CD8-positive, alpha-beta memory T cell (primary cell): ENCODE measurements around the gene PTPRM. TPM values are rescaled to one million over a fixed set of nuclear protein-coding genes. Genes with fewer than 3 reads are reported as not detected.

Experiments used
- CTCF ChIA-PET: fragments of 350-600 bp; sonication (Branson Sonifier 250); formaldehyde crosslinking; loops from one replicate; lab custom pipeline; 2021; ENCODE audit warnings: antibody characterized with exemption; lab: Charles Lee
- POLR2A ChIA-PET: fragments of 350-600 bp; sonication (Branson Sonifier 250); formaldehyde crosslinking; loops from one replicate; lab custom pipeline; 2021; ENCODE audit warnings: antibody characterized with exemption; lab: Charles Lee
- DNase-seq, 5 donors: peaks; one replicate each; pipeline versions ENCODE4 v3.0.0 to v3.0.0-alpha.2; 2020 to 2022; ENCODE audit warnings: mixed read lengths in 1 of 5
- H3K27ac ChIP-seq: one replicate; pipeline ENCODE4 v1.7.0; 2013; ENCODE audit warnings: low read depth, mild to moderate bottlenecking, low read length, moderate library complexity
- H3K27me3 ChIP-seq: 2 replicates; pipeline ENCODE4 v1.7.0; 2013; ENCODE audit warnings: low read length, mild to moderate bottlenecking; ENCODE audit not compliant: insufficient read depth, poor library complexity, severe bottlenecking
- H3K36me3 ChIP-seq: 2 replicates; pipeline ENCODE4 v1.7.0; 2013; ENCODE audit warnings: mild to moderate bottlenecking, low read length, moderate library complexity; ENCODE audit not compliant: insufficient read depth
- H3K4me1 ChIP-seq: 2 replicates; pipeline ENCODE4 v1.7.0; 2013; ENCODE audit warnings: mild to moderate bottlenecking, low read length, moderate library complexity; ENCODE audit not compliant: insufficient read depth
- H3K4me3 ChIP-seq: 2 replicates; pipeline ENCODE4 v1.7.0; 2013; ENCODE audit warnings: mild to moderate bottlenecking, low read length
- H3K9me3 ChIP-seq: 2 replicates; pipeline ENCODE4 v1.7.0; 2013; ENCODE audit warnings: mild to moderate bottlenecking, low read length
- H3K27ac Mint-ChIP-seq, 8 donors: one replicate each; pipeline ENCODE4 v1.8.0; 2020 to 2021; ENCODE audit warnings: mixed read lengths in 8 of 8, mild to moderate bottlenecking in 6 of 8, inconsistent platforms in 3 of 8, moderate library complexity in 3 of 8
- H3K27me3 Mint-ChIP-seq, 2 donors: one replicate each; pipeline ENCODE4 v1.8.0; 2020 to 2021; ENCODE audit warnings: mixed read lengths in 2 of 2, mild to moderate bottlenecking in 1 of 2, moderate library complexity in 1 of 2
- H3K36me3 Mint-ChIP-seq, 3 donors: one replicate each; pipeline ENCODE4 v1.8.0; 2020 to 2021; ENCODE audit warnings: mixed read lengths in 3 of 3, inconsistent platforms in 1 of 3, mild to moderate bottlenecking in 1 of 3
- H3K4me1 Mint-ChIP-seq, 3 donors: one replicate each; pipeline ENCODE4 v1.8.0; 2020 to 2021; ENCODE audit warnings: mixed read lengths in 3 of 3, inconsistent platforms in 1 of 3, mild to moderate bottlenecking in 1 of 3
- H3K4me3 Mint-ChIP-seq, 7 donors: one replicate each; pipeline ENCODE4 v1.8.0; 2020 to 2021; ENCODE audit warnings: mixed read lengths in 7 of 7, mild to moderate bottlenecking in 6 of 7, moderate library complexity in 4 of 7, inconsistent platforms in 2 of 7
- H3K9me3 Mint-ChIP-seq, 5 donors: one replicate each; pipeline ENCODE4 v1.8.0; 2020 to 2022; ENCODE audit warnings: mixed read lengths in 5 of 5, mild to moderate bottlenecking in 3 of 5, moderate library complexity in 2 of 5, inconsistent platforms in 1 of 5
- polyA plus RNA-seq: library from polyadenylated mRNA; unstranded; fragments of 300-500 nt; fragmentation: Illumina TruSeq; gene quantifications from one replicate; pipeline ENCODE4 v1.2.3, GENCODE V29; 2021
- total RNA-seq, 2 experiments: library from RNA; stranded (reverse); gene quantifications; one replicate each; pipeline ENCODE4 v1.2.3, GENCODE V29; 2021

The PTPRM gene
- total and polyA plus RNA-seq, 3 experiments from 2014 or later, result 3.9 to 7.4 (median 5.3) TPM

DNA sequence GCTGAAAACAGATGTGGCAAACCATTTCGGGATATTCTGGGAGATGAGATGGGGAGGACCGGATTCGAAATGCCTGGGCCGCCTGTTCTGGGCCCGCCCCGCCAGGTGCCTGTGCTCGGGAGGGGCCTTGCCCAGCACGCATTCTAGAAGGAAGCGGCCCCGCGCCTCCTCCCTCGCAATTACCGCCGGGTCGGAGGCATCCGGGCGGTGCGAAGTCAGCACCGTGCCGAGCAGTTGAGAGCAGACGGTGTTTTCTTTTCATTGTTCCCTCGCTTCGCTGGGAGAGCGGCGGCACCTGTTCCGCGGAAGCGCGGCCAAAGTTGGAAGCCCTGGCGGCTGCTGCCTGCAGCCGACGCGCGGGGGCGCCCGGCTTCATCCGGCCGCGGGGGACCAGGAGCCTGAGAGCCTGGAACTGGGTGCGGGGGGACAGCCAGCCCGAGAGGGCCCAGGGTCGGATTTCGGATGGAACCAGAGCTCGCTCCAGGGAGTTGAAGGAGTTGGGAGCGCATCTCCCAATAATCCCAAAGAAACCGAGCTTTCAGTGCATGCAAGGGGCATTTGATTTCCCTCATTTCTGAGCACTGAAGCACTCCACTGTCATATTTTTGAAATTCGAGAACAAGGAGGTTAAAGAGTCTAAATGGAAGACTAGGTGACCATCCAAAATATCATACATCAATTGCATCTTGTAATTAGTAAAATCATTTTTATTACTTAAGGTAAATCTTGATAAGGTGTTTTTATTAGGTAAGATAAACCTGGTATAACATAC, 800.3 kb downstream of the PTPRM start:
- Mint-ChIP-seq H3K27me3 (peaks cover 18 to 19% of the 10 kb centered on the region in 2 donors), H3K9me3 (no peaks in the 10 kb centered on the region), H3K27ac (no peak overlapping the region), H3K36me3 (no peaks in the 10 kb centered on the region), H3K4me3 (peak overlapping the region in 6 of 7 donors; percentile 32 to 83 (median 58)), H3K4me1 (peaks cover 0 to 4% (median 0%) of the 10 kb centered on the region in 3 donors)
- no peaks in the 10 kb centered on the region for H3K27me3 ChIP-seq
- H3K36me3 ChIP-seq, result no peaks in the 10 kb centered on the region
- POLR2A ChIA-PET, result no interaction called here
- no peaks in the 10 kb centered on the region for H3K9me3 ChIP-seq
- H3K4me1 ChIP-seq, result no peaks in the 10 kb centered on the region
- DNase-seq, result peak in 1 of 5 donors; percentile 2
- no peak overlapping the region for H3K4me3 ChIP-seq
- H3K27ac ChIP-seq, result no peak overlapping the region
- CTCF ChIA-PET, result no interaction called here

- H3K9me3 Mint-ChIP-seq, result no peaks in the 10 kb centered on the region
- no peak overlapping the region for H3K27ac ChIP-seq
- H3K4me3 ChIP-seq, result no peak overlapping the region
- no peaks in the 10 kb centered on the region for H3K36me3 ChIP-seq
- H3K36me3 Mint-ChIP-seq, result no peaks in the 10 kb centered on the region
- DNase-seq, result no peak
- POLR2A ChIA-PET, result no interaction called here
- no peaks in the 10 kb centered on the region for H3K9me3 ChIP-seq
- H3K27me3 ChIP-seq, result no peaks in the 10 kb centered on the region
- peak overlapping the region in 1 of 8 donors; percentile 72 for H3K27ac Mint-ChIP-seq
- CTCF ChIA-PET, result no interaction called here
- peaks cover 0 to 4% (median 0%) of the 10 kb centered on the region in 3 donors for H3K4me1 Mint-ChIP-seq
- no peaks in the 10 kb centered on the region for H3K4me1 ChIP-seq
- H3K27me3 Mint-ChIP-seq, result peaks cover 18 to 19% of the 10 kb centered on the region in 2 donors
- H3K4me3 Mint-ChIP-seq, result no peak overlapping the region
Measured at GRCh38 chr18:8368512-8369217, 801.5 kb downstream of the PTPRM start.

- no peak for DNase-seq
- peaks cover 0 to 1% of the 10 kb centered on the region in 2 donors for H3K27me3 Mint-ChIP-seq
- no peaks in the 10 kb centered on the region for H3K27me3 ChIP-seq
- peaks cover 0 to 1% (median 0%) of the 10 kb centered on the region in 3 donors for H3K36me3 Mint-ChIP-seq
- CTCF ChIA-PET, result no interaction called here
- no peak overlapping the region for H3K27ac Mint-ChIP-seq
- H3K4me3 ChIP-seq, result no peak overlapping the region
- H3K27ac ChIP-seq, result no peak overlapping the region
- no peaks in the 10 kb centered on the region for H3K36me3 ChIP-seq
- H3K4me3 Mint-ChIP-seq, result no peak overlapping the region
- POLR2A ChIA-PET, result no interaction called here
- no peaks in the 10 kb centered on the region for H3K9me3 ChIP-seq
- H3K4me1 ChIP-seq, result no peaks in the 10 kb centered on the region
- H3K4me1 Mint-ChIP-seq, result no peaks in the 10 kb centered on the region
- H3K9me3 Mint-ChIP-seq, result no peaks in the 10 kb centered on the region
Measured at GRCh38 chr18:8373486-8373885, 806.4 kb downstream of the PTPRM start.

- Mint-ChIP-seq H3K9me3 (no peaks in the 10 kb centered on the region), H3K36me3 (peaks cover 0 to 2% (median 1%) of the 10 kb centered on the region in 3 donors), H3K27me3 (no peaks in the 10 kb centered on the region), H3K4me1 (no peaks in the 10 kb centered on the region), H3K27ac (no peak overlapping the region), H3K4me3 (no peak overlapping the region)
- H3K27ac ChIP-seq, result no peak overlapping the region
- no peaks in the 10 kb centered on the region for H3K4me1 ChIP-seq
- ChIA-PET POLR2A (no interaction called here), CTCF (no interaction called here)
- H3K36me3 ChIP-seq, result no peaks in the 10 kb centered on the region
- H3K9me3 ChIP-seq, result no peaks in the 10 kb centered on the region
- no peak overlapping the region for H3K4me3 ChIP-seq
- DNase-seq, result no peak
- no peaks in the 10 kb centered on the region for H3K27me3 ChIP-seq
Measured at GRCh38 chr18:8374676-8375075, 807.6 kb downstream of the PTPRM start.

- no peaks in the 10 kb centered on the region for H3K27me3 Mint-ChIP-seq
- H3K4me1 Mint-ChIP-seq, result no peaks in the 10 kb centered on the region
- no peaks in the 10 kb centered on the region for H3K9me3 Mint-ChIP-seq
- H3K27ac Mint-ChIP-seq, result no peak overlapping the region
- DNase-seq, result no peak
- H3K27me3 ChIP-seq, result no peaks in the 10 kb centered on the region
- H3K27ac ChIP-seq, result no peak overlapping the region
- H3K4me3 Mint-ChIP-seq, result no peak overlapping the region
- CTCF ChIA-PET, result no interaction called here
- H3K36me3 ChIP-seq, result no peaks in the 10 kb centered on the region
- no peaks in the 10 kb centered on the region for H3K4me1 ChIP-seq
- peaks cover 0 to 2% (median 1%) of the 10 kb centered on the region in 3 donors for H3K36me3 Mint-ChIP-seq
- H3K4me3 ChIP-seq, result no peak overlapping the region
- no peaks in the 10 kb centered on the region for H3K9me3 ChIP-seq
- POLR2A ChIA-PET, result no interaction called here
Measured at GRCh38 chr18:8375249-8375648, 808.1 kb downstream of the PTPRM start.

GRCh38 chr18:8376113-8376512, 809.0 kb downstream of the PTPRM start:
- ChIA-PET POLR2A (no interaction called here), CTCF (no interaction called here)
- Histone ChIP-seq H3K36me3 (no peaks in the 10 kb centered on the region), H3K4me1 (no peaks in the 10 kb centered on the region), H3K9me3 (no peaks in the 10 kb centered on the region), H3K27me3 (no peaks in the 10 kb centered on the region), H3K27ac (no peak overlapping the region), H3K4me3 (no peak overlapping the region)
- no peak overlapping the region for H3K27ac Mint-ChIP-seq
- H3K9me3 Mint-ChIP-seq, result no peaks in the 10 kb centered on the region
- H3K27me3 Mint-ChIP-seq, result no peaks in the 10 kb centered on the region
- no peak overlapping the region for H3K4me3 Mint-ChIP-seq
- peaks cover 0 to 2% (median 1%) of the 10 kb centered on the region in 3 donors for H3K36me3 Mint-ChIP-seq
- no peak for DNase-seq
- no peaks in the 10 kb centered on the region for H3K4me1 Mint-ChIP-seq

DNA sequence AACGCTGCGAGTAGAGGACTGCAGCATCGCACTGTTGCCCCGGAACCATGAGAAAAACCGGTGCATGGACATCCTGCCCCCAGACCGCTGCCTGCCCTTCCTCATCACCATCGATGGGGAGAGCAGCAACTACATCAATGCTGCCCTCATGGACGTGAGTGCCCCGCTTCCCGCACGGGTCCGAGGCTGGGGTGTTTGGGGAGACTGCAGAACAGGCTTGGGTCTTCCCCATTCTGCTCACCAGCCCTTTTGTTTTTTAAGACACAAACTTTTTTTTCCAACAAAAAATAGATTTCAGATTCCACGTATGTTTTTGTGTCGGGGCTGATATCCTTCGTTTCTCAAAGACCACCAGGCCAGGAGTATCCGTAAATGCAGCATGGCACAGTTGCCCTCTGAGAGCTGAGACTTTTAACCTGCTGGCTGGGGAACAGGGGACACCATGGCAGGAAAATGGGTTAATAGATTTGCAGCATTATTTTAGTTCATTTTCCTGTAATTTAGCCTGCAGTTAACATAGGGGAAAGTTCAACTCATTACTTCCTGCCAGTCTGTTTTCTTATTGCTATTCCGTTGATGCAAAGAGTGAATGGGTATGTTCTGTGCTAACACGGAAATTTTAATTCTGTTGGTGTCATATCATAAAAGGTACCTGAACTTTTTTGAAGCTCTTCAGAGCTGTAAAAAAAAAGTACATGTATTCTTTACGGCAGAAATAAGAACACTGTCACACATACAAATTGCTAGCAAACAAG, 812.2 kb downstream of the PTPRM start:
- no peaks in the 10 kb centered on the region for H3K27me3 ChIP-seq
- H3K27ac Mint-ChIP-seq, result no peak overlapping the region
- no peaks in the 10 kb centered on the region for H3K27me3 Mint-ChIP-seq
- no peaks in the 10 kb centered on the region for H3K9me3 ChIP-seq
- no peaks in the 10 kb centered on the region for H3K4me1 Mint-ChIP-seq
- no peaks in the 10 kb centered on the region for H3K9me3 Mint-ChIP-seq
- peaks cover 0 to 4% (median 1%) of the 10 kb centered on the region in 3 donors for H3K36me3 Mint-ChIP-seq
- no peak overlapping the region for H3K4me3 Mint-ChIP-seq
- CTCF ChIA-PET, result no interaction called here
- DNase-seq, result no peak
- H3K4me1 ChIP-seq, result no peaks in the 10 kb centered on the region
- no peak overlapping the region for H3K27ac ChIP-seq
- H3K4me3 ChIP-seq, result no peak overlapping the region
- POLR2A ChIA-PET, result no interaction called here
- no peaks in the 10 kb centered on the region for H3K36me3 ChIP-seq

GRCh38 chr18:8380006-8380405, 812.9 kb downstream of the PTPRM start:
- peaks cover 0 to 5% (median 1%) of the 10 kb centered on the region in 3 donors for H3K36me3 Mint-ChIP-seq
- no peak overlapping the region for H3K4me3 Mint-ChIP-seq
- Histone ChIP-seq H3K27me3 (no peaks in the 10 kb centered on the region), H3K27ac (no peak overlapping the region), H3K36me3 (no peaks in the 10 kb centered on the region), H3K4me3 (no peak overlapping the region), H3K4me1 (no peaks in the 10 kb centered on the region), H3K9me3 (no peaks in the 10 kb centered on the region)
- H3K9me3 Mint-ChIP-seq, result no peaks in the 10 kb centered on the region
- H3K4me1 Mint-ChIP-seq, result no peaks in the 10 kb centered on the region
- DNase-seq, result no peak
- H3K27me3 Mint-ChIP-seq, result no peaks in the 10 kb centered on the region
- ChIA-PET CTCF (no interaction called here), POLR2A (no interaction called here)
- peak overlapping the region in 1 of 8 donors; percentile 65 for H3K27ac Mint-ChIP-seq
